ENCODE measurements around the gene ANKS1B. TPM values are rescaled to one million over a fixed set of nuclear protein-coding genes. Genes with fewer than 3 reads are reported as not detected.
A peak's percentile ranks its signal among the peaks of the same experiment; 100 is the strongest.
"Not testable (repeated sequence)": the region's sequence is repeated elsewhere in the genome, so short reads cannot be mapped to it uniquely, and the experiment has no call there.

ANKS1B gene
- polyA plus RNA-seq, 12 donors = 1.5 to 4.0 (median 2.7) TPM; not detected in 2

- DNase-seq = peak; percentile 50
These were observed 924.8 kb downstream of the ANKS1B start for GRCh38 chr12:99059824-99060511.

- DNase-seq = no peak
These were observed 927.1 kb downstream of the ANKS1B start for GRCh38 chr12:99057670-99058069.

DNA sequence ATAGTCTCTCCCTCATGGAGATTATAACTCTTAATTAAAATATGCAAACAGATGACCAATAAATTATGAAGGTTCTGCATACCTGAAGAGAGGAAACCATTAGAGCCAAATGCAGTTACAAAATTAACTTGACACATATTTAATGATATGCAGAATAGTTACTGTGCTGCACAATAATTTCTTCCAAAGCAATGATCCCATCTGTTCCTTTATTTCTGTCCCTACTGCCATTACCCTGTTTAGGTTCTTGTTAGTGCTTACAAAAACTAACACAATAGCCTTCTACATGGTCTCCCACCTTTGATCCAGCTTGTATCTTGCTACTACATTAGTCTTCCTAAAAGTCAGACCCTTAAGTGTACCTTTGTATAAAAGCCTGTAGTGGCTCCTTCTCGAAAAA lies 928.5 kb downstream of the ANKS1B start:
- DNase-seq = no peak

GRCh38 chr12:99055299-99055698 lies 929.4 kb downstream of the ANKS1B start:
- DNase-seq = no peak

DNA sequence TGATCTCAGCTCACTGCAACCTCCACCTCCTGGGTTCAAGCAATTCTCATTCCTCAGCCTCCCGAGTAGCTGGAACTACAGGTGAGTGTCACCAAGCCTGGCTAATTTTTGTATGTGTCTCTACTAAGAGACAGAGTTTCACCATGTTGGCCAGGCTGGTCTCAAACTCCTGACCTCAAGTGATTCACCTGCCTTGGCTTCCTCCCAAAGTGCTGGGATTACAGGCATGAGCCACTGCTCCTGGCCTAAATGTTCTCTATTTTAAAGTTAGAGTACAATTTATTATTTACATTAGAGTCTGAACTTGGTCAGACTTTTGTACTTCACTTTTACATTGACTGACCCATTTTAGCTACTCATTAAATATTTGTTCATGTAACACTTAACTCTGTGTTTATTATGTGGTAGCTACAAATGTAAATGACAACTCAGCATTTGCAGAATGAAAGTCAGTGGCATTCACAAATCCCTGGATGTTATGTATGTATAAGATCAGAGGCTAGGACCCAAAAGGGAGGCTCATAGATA lies 930.1 kb downstream of the ANKS1B start:
- no peak for DNase-seq

- DNase-seq = no peak
These were observed 930.9 kb downstream of the ANKS1B start for GRCh38 chr12:99053616-99054362.

GRCh38 chr12:99049774-99050173 lies 935.0 kb downstream of the ANKS1B start:
- DNase-seq = no peak

GRCh38 chr12:99045158-99045557 lies 939.6 kb downstream of the ANKS1B start:
- no peak for DNase-seq

- DNase-seq = peak; percentile 61
These were observed 941.3 kb downstream of the ANKS1B start for GRCh38 chr12:99043319-99043914.

DNA sequence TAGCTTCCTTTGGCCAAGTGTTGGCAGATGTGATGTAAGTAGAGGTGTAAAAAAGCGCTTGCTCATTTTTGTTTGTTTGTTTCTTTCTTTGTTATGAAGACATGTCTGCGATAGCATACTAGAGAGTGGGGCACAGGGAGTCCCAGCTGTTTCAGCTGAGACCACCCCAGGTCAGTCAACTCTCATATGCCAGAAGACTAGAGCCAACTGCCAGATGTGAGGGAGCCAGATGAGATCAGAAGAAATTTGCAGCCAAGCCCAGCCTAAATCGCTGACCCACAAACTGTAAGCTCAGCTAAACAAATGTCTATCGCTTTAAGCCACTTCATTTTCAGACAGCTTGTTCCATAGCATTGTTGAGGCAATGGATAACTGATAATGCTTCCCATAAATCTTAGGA lies 942.5 kb downstream of the ANKS1B start:
- DNase-seq = no peak

DNA sequence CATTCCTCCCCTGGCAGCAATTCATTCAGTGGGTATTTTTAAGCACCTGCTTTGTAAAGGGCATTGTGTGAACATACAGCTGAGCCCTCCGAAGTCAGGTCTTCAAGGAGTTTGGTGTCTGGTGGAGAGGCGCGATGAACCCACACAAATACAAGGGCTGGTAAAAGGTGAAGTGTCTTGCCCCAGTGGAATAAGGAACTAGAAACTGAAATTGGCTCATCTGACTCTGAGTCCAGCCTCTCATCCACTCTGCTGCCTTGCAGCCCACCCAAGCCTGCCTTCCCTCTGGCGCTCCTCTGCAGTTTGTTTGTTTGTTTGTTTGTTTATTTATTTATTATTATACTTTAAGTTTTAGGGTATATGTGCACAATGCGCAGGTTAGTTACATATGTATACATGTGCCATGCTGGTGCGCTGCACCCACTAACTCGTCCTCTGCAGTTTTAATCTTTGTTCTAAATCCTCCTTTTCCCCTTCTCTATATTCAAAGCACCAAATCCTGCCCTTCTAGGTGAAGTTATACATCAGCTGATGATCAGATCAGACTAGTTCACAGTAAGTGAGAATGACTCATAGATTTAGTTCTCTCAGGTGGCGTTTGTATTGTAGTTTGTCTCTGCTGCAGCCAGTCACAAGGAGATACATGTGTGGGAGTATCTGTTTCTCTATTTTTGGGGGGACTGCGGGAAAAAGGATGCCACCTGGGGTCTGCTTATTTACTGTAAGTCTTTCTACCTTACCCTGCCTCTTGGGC lies 945.2 kb downstream of the ANKS1B start:
- no peak for DNase-seq

GRCh38 chr12:99036566-99036965 lies 948.2 kb downstream of the ANKS1B start:
- DNase-seq = no peak

GRCh38 chr12:99035803-99036202 lies 948.9 kb downstream of the ANKS1B start:
- DNase-seq = no peak

GRCh38 chr12:99034201-99034600 lies 950.5 kb downstream of the ANKS1B start:
- DNase-seq = not testable (repeated sequence)

- DNase-seq = peak; percentile 13
These were observed 955.0 kb downstream of the ANKS1B start for GRCh38 chr12:99029511-99030271.

DNA sequence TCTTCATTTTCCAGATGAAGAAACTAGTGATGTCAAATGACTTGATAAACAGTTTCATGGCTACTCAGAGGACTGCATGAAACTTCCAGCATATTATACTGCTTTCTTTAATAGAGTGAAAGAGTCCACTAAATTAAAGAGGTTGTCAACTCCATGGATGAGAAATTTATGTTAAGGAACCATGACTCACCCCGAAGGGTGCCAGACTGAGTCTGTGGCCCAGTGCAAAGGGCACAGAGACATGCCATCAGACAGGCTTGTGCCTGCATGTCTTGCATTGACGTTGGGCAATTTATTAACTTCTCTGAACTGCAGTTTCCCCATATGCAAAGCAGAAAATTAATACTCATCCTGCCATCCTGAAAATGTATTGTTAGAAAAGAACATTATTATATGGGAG lies 957.3 kb downstream of the ANKS1B start:
- no peak for DNase-seq

DNA sequence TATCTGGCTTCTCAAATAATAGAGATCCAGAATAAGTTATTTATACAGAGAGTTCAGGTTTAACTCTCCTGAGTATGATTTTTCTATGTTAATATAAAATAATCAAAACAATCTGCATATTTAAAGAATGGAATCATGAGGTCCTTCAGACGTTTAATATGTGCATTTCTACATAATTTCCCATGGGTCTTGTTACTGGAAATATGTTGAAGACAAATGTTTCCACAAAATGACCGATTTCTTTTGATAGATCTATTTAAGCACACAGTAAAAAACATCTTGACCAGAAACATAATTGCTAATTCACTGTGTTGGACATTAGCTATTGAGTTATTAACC lies 957.7 kb downstream of the ANKS1B start:
- DNase-seq = no peak

DNA sequence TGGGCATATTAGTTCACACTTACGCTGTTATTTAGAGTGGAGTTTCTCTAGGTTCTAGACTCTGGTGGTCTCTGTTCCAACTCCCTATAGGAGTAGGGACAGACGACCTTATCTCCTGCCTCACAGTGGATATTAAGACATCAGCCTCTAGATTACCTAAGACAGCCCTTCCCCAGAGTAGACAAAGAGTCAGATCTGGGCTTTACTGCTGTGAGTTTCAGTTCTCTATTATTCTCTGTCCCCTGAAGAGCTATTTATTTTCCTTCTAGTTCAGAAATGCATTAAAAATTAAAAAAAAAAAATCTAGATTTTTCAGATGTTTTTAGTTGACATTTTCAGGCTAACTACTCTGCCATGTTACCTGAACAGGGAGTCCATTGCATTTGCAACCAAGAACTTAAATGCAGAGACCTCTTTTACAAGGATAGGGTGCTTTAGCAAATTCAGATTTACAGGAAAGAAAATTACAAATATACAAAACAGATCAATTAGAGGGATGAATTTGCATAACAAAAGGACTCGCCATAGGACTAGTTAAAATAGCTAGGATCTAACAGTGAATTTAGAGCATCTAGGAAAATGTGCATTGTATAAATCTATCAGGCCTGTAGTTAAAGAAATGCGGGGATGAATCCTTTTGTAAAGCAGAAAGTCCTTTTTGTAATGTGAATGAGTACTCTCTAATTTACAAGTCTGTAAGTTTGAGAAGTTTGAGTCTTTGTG lies 958.2 kb downstream of the ANKS1B start:
- DNase-seq = no peak

- DNase-seq = no peak
These were observed 959.9 kb downstream of the ANKS1B start for GRCh38 chr12:99024870-99025269.

GRCh38 chr12:99024191-99024590 lies 960.5 kb downstream of the ANKS1B start:
- no peak for DNase-seq

- no peak for DNase-seq
These were observed 963.9 kb downstream of the ANKS1B start for GRCh38 chr12:99020871-99021270.
